ENCODE results near the gene PLA2G4C. TPM values are rescaled to one million over a fixed set of nuclear protein-coding genes. Genes with fewer than 3 reads are reported as not detected.

PLA2G4C gene
- total RNA-seq, 4 donors from 2014 or later, result 1.2 to 9.5 (median 8.3) TPM

GRCh38 chr19:48059331-48059730 is 51.3 kb downstream of the PLA2G4C start:
- DNase-seq, result no peak
- no peak for TF ChIP-seq POLR2AphosphoS5 (IDR thresholded peaks at IDR 0.05)
- no peak for TF ChIP-seq CTCF (IDR thresholded peaks at IDR 0.05)
- no peak for TF ChIP-seq EP300 (IDR thresholded peaks at IDR 0.05; ENCODE audit: low read depth)
- TF ChIP-seq POLR2A (IDR thresholded peaks at IDR 0.05), result no peak
- Histone ChIP-seq H3K27ac (no peak overlapping the region), H3K36me3 (no peaks in the 10 kb centered on the region), H3K4me3 (no peak overlapping the region), H3K4me1 (no peaks in the 10 kb centered on the region), H3K9me3 (no peaks in the 10 kb centered on the region), H3K27me3 (no peaks in the 10 kb centered on the region)
- 87 to 90% methylated on average over 3 to 6 of the region's 6 CpGs for WGBS, 2 donors (ENCODE audit: low coverage in 1 of 2)
- in situ Hi-C loops (cut with MboI; ENCODE audit: low pct_ligation_motif_present in 1 of 4, low pct_unique_long_range_greater_than_20kb in 1 of 4, low sequenced_read_pairs in 3 of 4) (no loop called here), intact Hi-C loops (cut with DNase I; ENCODE audit: low total_unique reads) (no loop called here)

GRCh38 chr19:48053856-48054255 is 56.8 kb downstream of the PLA2G4C start:
- intact Hi-C loops (cut with DNase I; ENCODE audit: low total_unique reads), result no loop called here
- no peak overlapping the region for H3K4me3 ChIP-seq

GRCh38 chr19:48053076-48053475 is 57.5 kb downstream of the PLA2G4C start:
- in situ Hi-C loops (cut with MboI; ENCODE audit: low pct_ligation_motif_present in 1 of 4, low pct_unique_long_range_greater_than_20kb in 1 of 4, low sequenced_read_pairs in 3 of 4), result no loop called here
- Histone ChIP-seq H3K9me3 (no peaks in the 10 kb centered on the region), H3K27me3 (no peaks in the 10 kb centered on the region), H3K4me1 (no peaks in the 10 kb centered on the region), H3K4me3 (no peak overlapping the region), H3K27ac (no peak overlapping the region), H3K36me3 (no peaks in the 10 kb centered on the region)
- intact Hi-C loops (cut with DNase I; ENCODE audit: low total_unique reads), result no loop called here
- TF ChIP-seq EP300 (IDR thresholded peaks at IDR 0.05; ENCODE audit: low read depth), result no peak
- TF ChIP-seq POLR2A (IDR thresholded peaks at IDR 0.05), result no peak
- no peak for TF ChIP-seq POLR2AphosphoS5 (IDR thresholded peaks at IDR 0.05)
- TF ChIP-seq CTCF (IDR thresholded peaks at IDR 0.05), result no peak
- DNase-seq, result no peak
- 73 to 84% methylated on average over 3 to 5 of the region's 5 CpGs for WGBS, 2 donors (ENCODE audit: low coverage in 1 of 2)

More at GRCh38 chr19:48053856-48054255, 56.8 kb downstream of the PLA2G4C start:
- Histone ChIP-seq H3K27ac (no peak overlapping the region), H3K27me3 (no peaks in the 10 kb centered on the region), H3K9me3 (no peaks in the 10 kb centered on the region), H3K4me1 (no peaks in the 10 kb centered on the region), H3K36me3 (no peaks in the 10 kb centered on the region)
- no peak for DNase-seq
- WGBS, 2 donors (ENCODE audit: low coverage in 1 of 2), result 82% methylated on average over 5 of the region's 5 CpGs; no CpG with 5 or more reads in 1 of the 2 donors
- no peak for TF ChIP-seq EP300 (IDR thresholded peaks at IDR 0.05; ENCODE audit: low read depth)
- no peak for TF ChIP-seq POLR2AphosphoS5 (IDR thresholded peaks at IDR 0.05)
- no peak for TF ChIP-seq POLR2A (IDR thresholded peaks at IDR 0.05)
- TF ChIP-seq CTCF (IDR thresholded peaks at IDR 0.05), result no peak
- in situ Hi-C loops (cut with MboI; ENCODE audit: low pct_ligation_motif_present in 1 of 4, low pct_unique_long_range_greater_than_20kb in 1 of 4, low sequenced_read_pairs in 3 of 4), result no loop called here

GRCh38 chr19:48051335-48052033 is 59.1 kb downstream of the PLA2G4C start:
- H3K4me1 ChIP-seq, result no peaks in the 10 kb centered on the region
- H3K4me3 ChIP-seq, result no peak overlapping the region
- in situ Hi-C loops (cut with MboI; ENCODE audit: low pct_ligation_motif_present in 1 of 4, low pct_unique_long_range_greater_than_20kb in 1 of 4, low sequenced_read_pairs in 3 of 4) (no loop called here), intact Hi-C loops (cut with DNase I; ENCODE audit: low total_unique reads) (no loop called here)
- H3K27ac ChIP-seq, result no peak overlapping the region
- WGBS, 2 donors (ENCODE audit: low coverage in 1 of 2), result 82 to 92% methylated on average over 2 to 10 of the region's 10 CpGs
- no peaks in the 10 kb centered on the region for H3K27me3 ChIP-seq
- DNase-seq, result no peak
- TF ChIP-seq EP300 (IDR thresholded peaks at IDR 0.05; ENCODE audit: low read depth) (no peak), POLR2AphosphoS5 (IDR thresholded peaks at IDR 0.05) (no peak), CTCF (IDR thresholded peaks at IDR 0.05) (no peak), POLR2A (IDR thresholded peaks at IDR 0.05) (no peak)
- no peaks in the 10 kb centered on the region for H3K36me3 ChIP-seq
- no peaks in the 10 kb centered on the region for H3K9me3 ChIP-seq
